Tongue (tissue), 2 donors: ENCODE results near the gene HSDL2. TPM values are rescaled to one million over a fixed set of nuclear protein-coding genes. Genes with fewer than 3 reads are reported as not detected.
"Not testable (repeated sequence)": the region's sequence is repeated elsewhere in the genome, so short reads cannot be mapped to it uniquely, and the experiment has no call there.

ENCODE experiments used
- DNase-seq: peaks from one replicate; pipeline ENCODE4 v3.0.0-alpha.2; 2015
- total RNA-seq: library from RNA; depleted of rRNA; stranded (reverse); fragments of >200 nt; gene quantifications from one replicate; pipeline ENCODE4 v1.2.3, GENCODE V29; 2014

The HSDL2 gene
- total RNA-seq, 1 donor from 2014 or later: 142 TPM

DNA sequence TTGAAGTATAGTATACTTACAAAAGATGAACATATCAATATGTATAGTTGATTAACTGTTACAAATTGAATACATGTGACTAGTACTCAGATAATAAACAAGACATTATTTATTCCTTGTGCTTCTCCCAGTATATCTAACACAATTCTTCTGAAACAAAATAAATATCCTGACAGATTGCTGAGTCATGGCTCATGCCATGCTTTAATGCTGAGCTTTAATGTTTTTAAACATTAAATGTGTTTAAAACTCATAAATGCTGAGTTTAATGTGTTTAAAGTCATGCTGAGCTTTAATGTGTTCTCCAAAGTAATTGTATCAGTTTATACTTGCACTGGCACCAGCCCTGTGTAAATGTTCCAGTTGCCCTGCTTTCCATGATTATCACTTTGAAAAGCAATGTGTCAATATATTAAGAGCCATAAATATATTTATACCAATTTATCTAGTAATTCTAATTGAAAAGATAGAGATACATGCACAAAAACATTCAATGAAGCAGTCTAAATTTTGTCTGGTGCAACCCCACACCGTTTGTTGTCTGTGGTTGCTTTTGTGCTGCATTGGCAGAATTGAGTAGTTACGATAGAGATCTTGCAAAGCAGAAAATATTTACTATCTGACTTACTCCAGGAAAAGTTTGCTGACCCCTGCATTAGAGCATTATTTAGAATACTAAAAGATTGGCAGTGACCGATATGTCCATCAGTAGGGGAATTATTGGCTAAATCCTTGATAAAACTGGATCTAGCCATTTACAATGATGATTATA lies 122.5 kb downstream of the HSDL2 start:
- no peak for DNase-seq

DNA sequence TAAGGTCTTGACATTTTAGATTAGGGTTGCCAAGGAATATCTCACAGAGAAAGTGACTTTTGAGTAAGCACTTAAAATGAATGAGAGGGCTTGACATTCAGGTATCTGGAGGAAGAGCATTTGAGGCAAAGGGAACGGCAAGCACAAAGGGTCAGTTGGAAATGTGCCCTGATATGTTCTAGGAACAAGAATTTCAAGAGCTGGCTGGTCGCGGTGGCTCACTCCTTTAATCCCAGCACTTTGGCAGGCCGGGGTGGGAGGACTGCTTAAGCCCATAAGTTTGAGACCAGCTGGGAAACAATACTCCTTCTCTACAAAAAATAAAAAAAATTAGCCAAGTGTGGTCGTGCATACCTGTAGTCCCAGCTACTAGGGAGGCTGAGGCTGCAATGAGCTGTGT lies 123.3 kb downstream of the HSDL2 start:
- peak; percentile 16 for DNase-seq

DNA sequence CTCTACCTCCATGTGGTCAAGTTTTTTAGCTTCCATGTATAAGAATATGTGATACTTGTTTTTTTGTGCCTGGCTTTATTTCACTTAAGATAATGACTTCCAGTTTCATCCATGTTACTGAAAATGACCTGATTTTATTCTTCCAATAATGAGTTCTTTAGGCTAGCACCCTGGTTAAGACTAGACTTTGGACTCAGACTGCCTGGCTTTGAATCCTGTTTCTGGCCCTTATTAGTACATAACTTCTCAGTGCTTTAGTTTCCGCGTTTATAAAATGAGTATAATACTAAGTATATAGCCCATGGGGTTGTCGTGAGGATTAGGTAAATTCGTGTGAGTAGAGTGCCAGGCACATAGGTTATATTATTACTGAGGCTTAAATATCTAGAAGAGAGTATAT lies 125.2 kb downstream of the HSDL2 start:
- no peak for DNase-seq

DNA sequence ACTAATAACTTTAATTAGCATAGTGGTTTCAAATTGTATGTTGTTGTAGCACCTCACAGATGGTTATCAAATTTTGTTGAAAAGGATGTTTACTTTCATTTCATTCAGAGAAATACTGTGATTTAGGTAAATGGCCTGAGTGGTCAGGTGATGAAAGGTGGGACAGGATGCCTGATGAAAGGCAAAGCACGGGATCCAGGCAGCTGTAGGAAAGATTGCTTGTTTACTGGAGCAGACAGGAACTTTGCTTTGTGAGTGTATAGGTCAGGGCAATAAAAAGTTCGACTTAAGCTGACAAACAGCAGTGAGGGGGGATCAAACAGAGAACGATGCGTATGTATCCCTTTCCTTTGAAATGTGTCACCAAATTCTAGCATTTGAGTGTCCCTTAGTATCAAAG lies 125.7 kb downstream of the HSDL2 start:
- no peak for DNase-seq

DNA sequence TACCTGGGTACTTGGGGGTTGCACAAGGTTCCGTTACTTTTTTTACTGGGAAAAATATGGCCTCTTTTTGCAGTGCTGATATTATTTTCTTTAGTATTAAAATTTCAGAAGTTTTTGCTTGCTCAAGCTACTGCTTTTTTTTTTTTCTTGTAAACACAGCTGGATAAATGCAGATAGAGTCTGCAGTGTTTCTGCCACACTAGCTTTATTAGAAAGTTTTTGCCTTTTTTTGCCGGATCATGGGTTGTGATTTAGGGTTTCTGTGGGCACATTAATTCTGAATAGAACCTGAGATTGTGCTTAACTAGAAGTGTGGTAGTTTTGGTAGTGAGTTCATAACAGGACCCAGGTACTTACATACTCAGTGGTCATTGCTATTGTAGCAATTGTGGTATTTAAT lies 126.7 kb downstream of the HSDL2 start:
- DNase-seq: no peak

DNA sequence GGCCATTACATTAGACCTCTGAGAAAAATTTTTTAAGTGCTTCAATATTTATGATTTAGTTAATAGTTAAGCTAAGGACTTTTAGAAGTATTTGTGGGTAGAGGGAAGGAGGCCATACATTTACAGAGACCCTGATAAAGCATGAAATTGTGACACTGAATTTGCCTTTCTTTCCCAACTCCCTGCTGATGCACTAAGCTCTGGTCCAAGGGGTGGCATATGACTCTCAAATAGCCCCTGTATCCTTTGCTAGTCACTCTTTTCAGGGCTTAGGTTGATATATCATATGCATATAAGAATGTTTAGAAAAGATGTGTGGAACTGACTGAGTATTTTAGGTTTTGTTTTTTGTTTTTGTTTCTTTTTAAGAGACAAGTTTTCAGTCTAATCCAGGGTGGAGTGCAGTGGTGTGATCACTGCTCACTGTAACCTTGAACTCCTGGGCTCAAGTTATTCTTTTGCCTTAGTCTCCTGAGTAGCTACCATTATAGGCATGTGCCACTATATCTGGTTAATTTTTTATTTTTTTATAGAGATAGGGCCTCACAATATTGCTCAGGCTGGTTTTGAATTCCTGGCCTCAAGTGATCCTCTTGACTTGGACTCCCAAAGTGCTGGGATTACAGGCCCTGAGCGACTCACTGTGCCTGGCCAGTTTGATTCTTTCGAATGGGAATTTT lies 127.2 kb downstream of the HSDL2 start:
- DNase-seq: no peak

DNA sequence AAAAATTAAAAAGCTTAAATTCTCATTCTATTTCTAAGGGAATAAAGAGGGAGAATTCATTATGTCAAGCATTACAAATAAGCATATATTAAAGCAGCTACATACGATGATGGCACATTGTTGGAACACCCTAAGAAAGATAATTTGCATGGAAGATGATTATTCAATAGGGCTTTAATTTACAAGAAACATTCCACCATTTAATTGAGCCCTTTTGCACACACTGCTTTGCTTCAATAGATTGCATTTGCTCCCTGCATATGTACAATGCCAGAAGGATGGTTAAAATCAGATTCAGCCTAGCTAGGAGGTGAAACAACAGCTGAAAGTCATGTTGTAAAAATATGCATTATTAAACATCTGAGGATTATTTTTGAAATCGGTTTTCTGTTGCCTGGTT lies 128.5 kb downstream of the HSDL2 start:
- DNase-seq: no peak

DNA sequence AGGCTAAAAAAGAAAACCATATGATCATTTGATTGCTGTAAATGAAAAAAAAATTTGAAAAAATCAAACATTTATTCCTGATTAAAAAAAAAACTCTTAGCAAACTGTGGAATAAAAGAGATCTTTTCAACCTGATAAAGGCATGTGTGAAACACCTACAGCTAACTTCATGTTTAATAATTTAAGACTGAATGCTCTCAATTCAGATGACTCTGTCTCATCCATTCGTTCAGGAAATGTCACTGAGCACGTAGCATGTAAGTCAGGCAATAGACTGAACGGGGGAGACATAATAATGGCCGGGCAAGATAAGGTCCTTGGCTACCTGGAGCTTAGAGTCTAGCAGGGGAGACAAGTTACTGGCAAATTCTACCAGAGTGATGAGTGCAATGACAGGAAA lies 132.5 kb downstream of the HSDL2 start:
- not testable (repeated sequence) for DNase-seq

DNA sequence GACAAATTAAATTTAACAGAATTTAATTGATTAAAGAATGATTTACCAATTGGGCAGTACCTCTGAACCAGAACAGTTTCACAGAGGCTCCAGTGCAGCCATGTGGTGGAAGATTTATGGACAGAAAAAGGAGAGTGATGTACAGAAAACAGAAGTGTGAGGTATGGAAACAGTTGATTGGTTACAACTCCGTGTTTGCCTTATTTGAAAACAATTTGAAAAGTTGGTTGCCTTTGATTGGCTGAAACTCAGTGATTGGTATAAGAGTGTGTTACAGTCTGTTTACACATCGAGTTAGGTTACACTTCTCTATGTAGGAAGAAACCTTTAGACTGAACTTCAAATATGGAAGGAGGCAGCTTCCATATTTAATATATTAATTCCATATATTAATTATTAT lies 136.9 kb downstream of the HSDL2 start:
- DNase-seq: no peak

DNA sequence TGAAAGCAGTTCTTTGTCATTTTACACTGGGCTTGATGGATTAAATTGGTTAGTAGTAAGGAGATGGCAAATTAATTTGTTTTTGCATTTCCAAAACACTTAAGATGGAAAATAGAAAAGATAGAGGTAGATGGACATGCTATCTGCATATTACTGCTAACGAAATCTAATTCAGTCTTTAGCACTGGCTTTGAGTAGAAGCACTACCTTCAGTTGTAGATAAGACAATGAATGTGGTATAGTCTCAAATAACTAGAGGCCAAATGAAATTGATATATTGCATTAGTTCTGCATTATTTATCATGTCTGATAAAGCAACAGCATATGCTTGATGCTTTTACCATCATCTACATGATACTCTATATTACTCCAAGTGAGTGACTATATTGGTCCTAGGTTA lies 140.2 kb downstream of the HSDL2 start:
- DNase-seq: no peak

DNA sequence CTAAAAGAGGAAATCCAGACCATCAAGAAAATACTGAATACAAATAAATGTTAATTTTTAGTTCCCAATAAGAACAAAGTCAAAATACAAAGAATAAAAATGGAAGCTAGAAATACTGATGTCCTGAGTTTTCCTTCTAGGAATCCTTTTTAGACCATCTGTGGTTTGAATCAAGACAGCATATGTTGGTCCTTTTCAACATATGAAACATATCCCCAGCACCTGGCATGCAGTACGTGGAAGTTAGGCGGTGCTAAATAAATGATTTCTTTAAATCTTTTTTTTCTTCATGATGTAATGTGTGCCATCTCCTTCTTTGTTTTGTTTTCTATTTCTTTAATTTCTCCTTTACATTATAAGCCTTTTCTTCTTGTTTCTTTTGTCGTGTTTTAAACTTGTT lies 140.7 kb downstream of the HSDL2 start:
- peak; percentile 53 for DNase-seq

Other genes with a start within 250 kb of the HSDL2 start
- gene SUSD1, start 204.8 kb upstream of the HSDL2 start, total RNA-seq: 16.0 TPM
- 32.1 TPM for gene PTBP3, start 46.5 kb upstream of the HSDL2 start, total RNA-seq
- gene KIAA1958, start 106.7 kb downstream of the HSDL2 start, total RNA-seq: 5.8 TPM